Left lobe of liver (tissue), 1 donor: Measurements from ENCODE around the gene GUCA1A. TPM values are rescaled to one million over a fixed set of nuclear protein-coding genes. Genes with fewer than 3 reads are reported as not detected.

Experiments
- total RNA-seq: library from RNA; stranded (reverse); gene quantifications from one replicate; pipeline ENCODE4 v1.2.1, GENCODE V29; 2021
- donor health status: DM: no; HTN: yes; CAD: no.

Gene GUCA1A
- total RNA-seq, 1 donor from 2014 or later = not detected

Other genes starting within 250 kb of the GUCA1A start
- gene CCND3, start 231.6 kb upstream of the GUCA1A start, total RNA-seq = 14.7 TPM
- 13.1 TPM for gene TAF8, start 122.8 kb upstream of the GUCA1A start, total RNA-seq
- gene C6orf132, start 30.7 kb upstream of the GUCA1A start, total RNA-seq = 0.38 TPM
- gene GUCA1B, start 21.6 kb downstream of the GUCA1A start, total RNA-seq = 0.81 TPM
- gene MRPS10, start 44.5 kb downstream of the GUCA1A start, total RNA-seq = 18.1 TPM